HFFc6 (cell line): ENCODE data around the gene FURIN. TPM values are rescaled to one million over a fixed set of nuclear protein-coding genes. Genes with fewer than 3 reads are reported as not detected.

Experiments
- DNase-seq: peaks from one replicate; pipeline ENCODE4 v3.0.0-alpha.2; 2018
- H3K27ac Mint-ChIP-seq: 2 replicates; pipeline ENCODE4 v1.8.0; 2020; ENCODE audit warnings: mild to moderate bottlenecking, mixed read lengths
- H3K27me3 Mint-ChIP-seq: 2 replicates; pipeline ENCODE4 v1.8.0; 2021; ENCODE audit warnings: mild to moderate bottlenecking, moderate library complexity, mixed read lengths; ENCODE audit not compliant: insufficient read depth
- H3K36me3 Mint-ChIP-seq: 2 replicates; pipeline ENCODE4 v1.8.0; 2021; ENCODE audit warnings: low read depth, mixed read lengths
- H3K4me1 Mint-ChIP-seq: 2 replicates; pipeline ENCODE4 v1.8.0; 2020; ENCODE audit warnings: low read depth, mixed read lengths
- H3K4me3 Mint-ChIP-seq: 2 replicates; pipeline ENCODE4 v1.8.0; 2020; ENCODE audit warnings: mild to moderate bottlenecking, moderate library complexity, mixed read lengths
- H3K9me3 Mint-ChIP-seq: 2 replicates; pipeline ENCODE4 v1.8.0; 2020; ENCODE audit warnings: mild to moderate bottlenecking, mixed read lengths
- total RNA-seq, 6 experiments: library from RNA; stranded (reverse); fragmentation: NEBNext Ultra II Directional; extraction: Animal tissue kit (Norgen Biotek cat#: 25700); gene quantifications; 2 replicates in 1 of 6; 3 replicates in 5 of 6; pipeline ENCODE4 v1.2.3, GENCODE V29; 2021
- TF ChIP-seq, protein P1 (sequence below): fragments of 200-600 bp; sonication (generic); IDR thresholded peaks from 2 replicates; pipeline ENCODE4 v1.5.0; 2021; ENCODE audit warnings: antibody characterized with exemption, mild to moderate bottlenecking

The FURIN gene
- total RNA-seq, 6 experiments from 2014 or later = 68.9 to 79.4 (median 74.6) TPM

- H3K27me3 Mint-ChIP-seq = no peaks in the 10 kb centered on the region; the same call in 1 of the 2 replicates
- H3K36me3 Mint-ChIP-seq = no peaks in the 10 kb centered on the region
- peaks cover 19% of the 10 kb centered on the region for H3K4me1 Mint-ChIP-seq
- H3K9me3 Mint-ChIP-seq = no peaks in the 10 kb centered on the region
- TF ChIP-seq, protein P1, sequence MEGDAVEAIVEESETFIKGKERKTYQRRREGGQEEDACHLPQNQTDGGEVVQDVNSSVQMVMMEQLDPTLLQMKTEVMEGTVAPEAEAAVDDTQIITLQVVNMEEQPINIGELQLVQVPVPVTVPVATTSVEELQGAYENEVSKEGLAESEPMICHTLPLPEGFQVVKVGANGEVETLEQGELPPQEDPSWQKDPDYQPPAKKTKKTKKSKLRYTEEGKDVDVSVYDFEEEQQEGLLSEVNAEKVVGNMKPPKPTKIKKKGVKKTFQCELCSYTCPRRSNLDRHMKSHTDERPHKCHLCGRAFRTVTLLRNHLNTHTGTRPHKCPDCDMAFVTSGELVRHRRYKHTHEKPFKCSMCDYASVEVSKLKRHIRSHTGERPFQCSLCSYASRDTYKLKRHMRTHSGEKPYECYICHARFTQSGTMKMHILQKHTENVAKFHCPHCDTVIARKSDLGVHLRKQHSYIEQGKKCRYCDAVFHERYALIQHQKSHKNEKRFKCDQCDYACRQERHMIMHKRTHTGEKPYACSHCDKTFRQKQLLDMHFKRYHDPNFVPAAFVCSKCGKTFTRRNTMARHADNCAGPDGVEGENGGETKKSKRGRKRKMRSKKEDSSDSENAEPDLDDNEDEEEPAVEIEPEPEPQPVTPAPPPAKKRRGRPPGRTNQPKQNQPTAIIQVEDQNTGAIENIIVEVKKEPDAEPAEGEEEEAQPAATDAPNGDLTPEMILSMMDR = no peak
- no peak overlapping the region for H3K4me3 Mint-ChIP-seq
- DNase-seq = no peak
- H3K27ac Mint-ChIP-seq = no peak overlapping the region
Observed at GRCh38 chr15:90857337-90857736, 11.1 kb upstream of the FURIN start.

- H3K27ac Mint-ChIP-seq = no peak overlapping the region
- H3K36me3 Mint-ChIP-seq = no peaks in the 10 kb centered on the region
Observed at GRCh38 chr15:90857883-90858443, 10.4 kb upstream of the FURIN start.

DNA sequence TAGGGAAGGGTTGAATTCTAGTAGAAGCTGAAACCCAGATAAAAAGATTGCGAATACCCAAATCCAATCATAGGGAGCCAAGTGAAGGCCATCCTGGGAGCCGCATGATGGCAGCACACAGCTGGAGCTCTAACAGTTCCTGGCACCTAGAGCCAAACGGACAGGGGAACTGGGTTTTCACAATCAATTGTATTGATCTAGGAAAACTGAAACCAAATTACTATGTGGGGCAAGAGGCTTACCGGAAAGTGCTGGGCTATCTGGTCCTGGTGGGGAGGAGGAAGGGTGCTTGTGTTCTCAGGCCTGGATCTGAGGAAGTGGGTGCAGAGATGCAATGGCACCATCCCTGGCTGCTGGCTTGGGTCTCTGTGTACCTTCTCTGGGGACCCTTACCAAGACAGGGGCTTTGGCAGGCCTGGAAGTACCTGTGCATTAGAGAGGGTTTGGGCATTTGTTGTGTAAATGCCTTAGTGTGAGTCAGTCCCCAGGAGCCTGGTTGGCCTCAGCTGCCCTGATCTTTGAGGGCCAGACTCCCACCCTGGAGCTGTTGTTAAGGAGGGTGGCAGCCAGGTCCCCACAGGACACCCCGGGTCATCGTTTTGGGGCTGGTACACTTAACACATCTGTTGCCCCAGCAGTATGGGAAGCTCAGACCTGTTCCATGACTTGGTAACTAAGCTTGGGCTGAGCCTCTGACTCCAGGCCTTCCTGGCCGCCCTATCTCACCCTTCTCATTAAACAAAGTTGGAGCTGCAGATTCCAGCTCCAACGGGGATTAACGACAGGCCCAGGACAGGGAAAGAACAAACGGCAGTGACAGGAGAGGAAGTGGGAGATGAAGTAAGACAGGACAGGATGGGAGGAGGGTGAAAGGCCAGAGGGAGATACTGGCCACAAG is 8.9 kb upstream of the FURIN start:
- H3K27ac Mint-ChIP-seq = peak overlapping the region; percentile 23; the same call in 1 of the 2 replicates
- no peaks in the 10 kb centered on the region for H3K36me3 Mint-ChIP-seq
- TF ChIP-seq, protein P1 = peak; percentile 7; the same call in 1 of the 2 replicates
- no peaks in the 10 kb centered on the region for H3K9me3 Mint-ChIP-seq
- H3K4me1 Mint-ChIP-seq = peaks cover 23% of the 10 kb centered on the region
- no peaks in the 10 kb centered on the region; the same call in 1 of the 2 replicates for H3K27me3 Mint-ChIP-seq
- H3K4me3 Mint-ChIP-seq = no peak overlapping the region
- DNase-seq = no peak

More at GRCh38 chr15:90857883-90858443, 10.4 kb upstream of the FURIN start:
- Mint-ChIP-seq H3K9me3 (no peaks in the 10 kb centered on the region), H3K27me3 (no peaks in the 10 kb centered on the region; the same call in 1 of the 2 replicates), H3K4me3 (no peak overlapping the region), H3K4me1 (peaks cover 12% of the 10 kb centered on the region)
- no peak for DNase-seq
- TF ChIP-seq, protein P1 = no peak

DNA sequence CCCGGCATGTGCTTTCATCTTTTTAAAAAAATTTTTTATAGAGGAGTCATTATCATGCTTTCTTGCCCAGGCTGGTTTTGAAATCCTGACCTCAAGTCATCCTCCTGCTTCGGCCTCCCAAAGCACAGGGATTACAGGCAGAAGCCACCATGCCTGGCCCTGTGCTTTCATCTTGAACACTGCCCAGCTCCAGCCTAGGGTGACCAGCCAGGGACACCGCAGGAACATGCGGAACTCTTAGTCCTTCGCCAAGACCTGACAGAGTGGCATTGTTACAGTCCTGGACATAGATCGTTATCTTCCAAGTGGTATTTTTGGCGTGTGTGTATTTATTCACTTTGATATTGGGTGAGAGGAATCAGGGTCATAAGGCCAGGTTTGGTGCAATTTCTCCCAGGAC is 7.9 kb upstream of the FURIN start:
- Mint-ChIP-seq H3K27ac (no peak overlapping the region), H3K36me3 (no peaks in the 10 kb centered on the region), H3K4me1 (peaks cover 23% of the 10 kb centered on the region), H3K27me3 (no peaks in the 10 kb centered on the region; the same call in 1 of the 2 replicates), H3K9me3 (no peaks in the 10 kb centered on the region), H3K4me3 (no peak overlapping the region)
- TF ChIP-seq, protein P1 = no peak
- DNase-seq = no peak

DNA sequence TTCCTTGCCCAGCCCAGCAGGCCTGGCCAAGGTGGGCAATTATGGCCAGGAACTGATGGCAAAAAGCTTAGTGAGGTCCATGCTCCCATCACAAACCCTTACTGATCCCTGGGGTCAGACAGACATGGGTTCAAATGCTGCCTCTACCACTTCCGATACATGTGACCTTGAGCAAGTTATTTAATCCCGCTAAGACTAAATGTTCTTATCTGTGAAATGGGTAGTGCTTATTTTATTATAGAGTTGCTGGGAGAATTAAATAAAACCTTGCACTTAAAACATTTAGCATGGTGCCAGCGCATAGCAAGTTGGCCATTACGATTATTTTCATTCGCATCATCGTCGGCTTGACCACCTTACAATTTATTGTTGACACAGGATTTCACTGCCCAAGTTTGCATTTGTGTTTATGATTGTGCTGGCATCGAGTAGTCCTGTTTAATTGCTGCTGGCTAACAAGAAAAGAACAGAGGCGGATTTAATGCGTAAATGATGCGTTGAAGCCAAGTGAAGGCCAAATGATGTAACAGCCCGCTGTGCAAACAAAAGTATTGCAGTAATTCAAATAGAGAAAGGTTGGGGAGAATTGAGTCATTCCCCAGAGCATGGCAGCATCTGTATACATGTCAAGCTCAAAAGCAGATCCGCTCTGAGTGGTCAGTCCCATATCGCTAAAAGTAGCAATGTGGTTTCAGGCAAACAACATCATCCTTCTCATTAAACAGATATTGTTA is 7.3 kb upstream of the FURIN start:
- peaks cover 23% of the 10 kb centered on the region for H3K4me1 Mint-ChIP-seq
- no peaks in the 10 kb centered on the region for H3K9me3 Mint-ChIP-seq
- TF ChIP-seq, protein P1 = no peak
- H3K27me3 Mint-ChIP-seq = peaks cover 4% of the 10 kb centered on the region
- no peak for DNase-seq
- no peak overlapping the region for H3K27ac Mint-ChIP-seq
- no peak overlapping the region for H3K4me3 Mint-ChIP-seq
- no peaks in the 10 kb centered on the region for H3K36me3 Mint-ChIP-seq
